WERI-Rb-1 (cell line): ENCODE measurements around the gene SEZ6L.
A peak's percentile ranks its signal among the peaks of the same experiment; 100 is the strongest.

ENCODE experiments used
- DNase-seq: peaks from one replicate; pipeline ENCODE4 v3.0.0-alpha.2; 2020
- H3K27ac ChIP-seq: fragments of 250-450 bp; sonication (Bioruptor Pico); 2 replicates; pipeline ENCODE4 v1.5.1; 2020; ENCODE audit warnings: mild to moderate bottlenecking, moderate library complexity
- H3K27me3 ChIP-seq: fragments of 250-450 bp; sonication (Bioruptor Pico); 2 replicates; pipeline ENCODE4 v1.5.1; 2021; ENCODE audit warnings: mild to moderate bottlenecking, low read depth, moderate library complexity; ENCODE audit not compliant: insufficient read depth, severe bottlenecking
- H3K36me3 ChIP-seq: fragments of 250-450 bp; sonication (Bioruptor Pico); 2 replicates; pipeline ENCODE4 v1.5.1; 2020; ENCODE audit warnings: mild to moderate bottlenecking, moderate library complexity
- H3K4me3 ChIP-seq: 2 replicates; pipeline ENCODE4 v1.5.1; 2011; ENCODE audit warnings: low read depth, mild to moderate bottlenecking, control low read depth, low read length
- H3K9me3 ChIP-seq: fragments of 250-450 bp; sonication (Bioruptor Pico); 2 replicates; pipeline ENCODE4 v1.5.1; 2021; ENCODE audit warnings: mild to moderate bottlenecking, moderate library complexity; ENCODE audit not compliant: severe bottlenecking
- TF ChIP-seq, protein P1 (sequence below): IDR thresholded peaks from 2 replicates; pipeline ENCODE4 v1.5.1; 2011; ENCODE audit warnings: low read depth, mild to moderate bottlenecking, control low read depth, inconsistent platforms, low read length

The SEZ6L gene

DNA sequence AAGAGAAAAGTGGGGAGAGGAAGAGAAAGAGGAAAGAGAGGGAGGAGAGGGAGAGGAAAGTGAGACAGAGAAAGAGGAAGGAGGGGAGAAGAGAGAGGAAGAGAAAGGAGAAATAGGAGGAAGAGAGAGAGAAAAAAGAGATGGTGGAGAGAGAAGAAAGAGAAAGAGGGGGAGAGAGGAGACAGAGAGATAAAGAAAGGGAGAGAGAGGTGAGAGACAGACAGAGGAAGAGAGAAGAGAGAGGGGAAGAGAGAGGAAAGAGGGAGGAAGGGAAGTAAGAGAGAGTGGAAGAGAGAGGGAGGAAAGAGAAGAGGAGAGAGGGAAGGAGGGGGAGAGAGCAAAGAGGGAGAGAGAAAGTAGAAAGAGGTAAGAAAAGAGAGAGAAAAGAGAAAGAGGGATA lies 9.4 kb upstream of the SEZ6L start:
- Histone ChIP-seq H3K36me3 (no peaks in the 10 kb centered on the region), H3K27me3 (peaks cover 7% of the 10 kb centered on the region), H3K27ac (no peak overlapping the region), H3K9me3 (no peaks in the 10 kb centered on the region), H3K4me3 (no peak overlapping the region)
- no peak for DNase-seq
- TF ChIP-seq, protein P1, sequence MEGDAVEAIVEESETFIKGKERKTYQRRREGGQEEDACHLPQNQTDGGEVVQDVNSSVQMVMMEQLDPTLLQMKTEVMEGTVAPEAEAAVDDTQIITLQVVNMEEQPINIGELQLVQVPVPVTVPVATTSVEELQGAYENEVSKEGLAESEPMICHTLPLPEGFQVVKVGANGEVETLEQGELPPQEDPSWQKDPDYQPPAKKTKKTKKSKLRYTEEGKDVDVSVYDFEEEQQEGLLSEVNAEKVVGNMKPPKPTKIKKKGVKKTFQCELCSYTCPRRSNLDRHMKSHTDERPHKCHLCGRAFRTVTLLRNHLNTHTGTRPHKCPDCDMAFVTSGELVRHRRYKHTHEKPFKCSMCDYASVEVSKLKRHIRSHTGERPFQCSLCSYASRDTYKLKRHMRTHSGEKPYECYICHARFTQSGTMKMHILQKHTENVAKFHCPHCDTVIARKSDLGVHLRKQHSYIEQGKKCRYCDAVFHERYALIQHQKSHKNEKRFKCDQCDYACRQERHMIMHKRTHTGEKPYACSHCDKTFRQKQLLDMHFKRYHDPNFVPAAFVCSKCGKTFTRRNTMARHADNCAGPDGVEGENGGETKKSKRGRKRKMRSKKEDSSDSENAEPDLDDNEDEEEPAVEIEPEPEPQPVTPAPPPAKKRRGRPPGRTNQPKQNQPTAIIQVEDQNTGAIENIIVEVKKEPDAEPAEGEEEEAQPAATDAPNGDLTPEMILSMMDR = no peak

DNA sequence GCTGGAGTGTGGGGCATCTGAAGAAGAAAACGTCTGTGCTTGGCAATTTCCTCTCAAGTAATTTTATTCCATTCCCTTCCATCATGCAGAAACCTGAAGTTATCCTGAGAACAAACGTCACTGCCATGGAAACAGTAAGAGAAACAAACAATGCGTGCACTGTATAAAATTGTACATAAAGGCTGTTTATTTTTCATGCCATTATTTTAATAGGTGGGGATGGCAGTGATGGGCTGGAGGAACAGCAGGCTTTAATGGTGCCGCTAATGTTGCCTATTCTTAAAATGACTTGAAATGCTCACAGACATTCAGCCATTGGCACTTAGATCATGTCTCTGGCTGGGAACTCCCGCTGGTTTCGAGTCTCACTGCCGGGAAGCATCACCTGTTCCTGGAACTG lies 7.5 kb upstream of the SEZ6L start:
- Histone ChIP-seq H3K4me3 (no peak overlapping the region), H3K36me3 (no peaks in the 10 kb centered on the region), H3K9me3 (no peaks in the 10 kb centered on the region), H3K27me3 (peaks cover 7% of the 10 kb centered on the region), H3K27ac (no peak overlapping the region)
- DNase-seq = no peak
- TF ChIP-seq, protein P1 = no peak

DNA sequence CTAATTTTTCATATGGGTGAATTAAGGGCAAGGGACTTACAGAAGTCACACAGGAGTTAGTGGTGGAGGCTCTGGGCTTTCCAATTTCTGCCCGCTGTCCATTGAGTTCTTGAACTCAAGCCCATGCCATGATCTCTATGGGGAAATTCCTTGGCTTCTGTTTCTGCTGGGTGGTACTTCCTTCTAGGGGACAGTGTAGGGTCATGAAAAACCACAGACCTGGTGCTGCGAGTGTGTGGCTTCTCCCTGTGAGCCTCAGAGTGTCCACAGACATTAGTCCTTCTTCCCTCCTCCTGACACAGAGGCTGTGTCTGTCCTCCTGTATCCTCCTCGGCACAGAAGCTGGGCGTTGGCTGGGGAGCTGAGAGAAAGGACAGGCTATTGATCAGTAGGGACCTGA lies 6.3 kb upstream of the SEZ6L start:
- Histone ChIP-seq H3K27me3 (peaks cover 7% of the 10 kb centered on the region), H3K4me3 (no peak overlapping the region), H3K9me3 (no peaks in the 10 kb centered on the region), H3K27ac (no peak overlapping the region), H3K36me3 (no peaks in the 10 kb centered on the region)
- no peak for DNase-seq
- TF ChIP-seq, protein P1 = no peak

DNA sequence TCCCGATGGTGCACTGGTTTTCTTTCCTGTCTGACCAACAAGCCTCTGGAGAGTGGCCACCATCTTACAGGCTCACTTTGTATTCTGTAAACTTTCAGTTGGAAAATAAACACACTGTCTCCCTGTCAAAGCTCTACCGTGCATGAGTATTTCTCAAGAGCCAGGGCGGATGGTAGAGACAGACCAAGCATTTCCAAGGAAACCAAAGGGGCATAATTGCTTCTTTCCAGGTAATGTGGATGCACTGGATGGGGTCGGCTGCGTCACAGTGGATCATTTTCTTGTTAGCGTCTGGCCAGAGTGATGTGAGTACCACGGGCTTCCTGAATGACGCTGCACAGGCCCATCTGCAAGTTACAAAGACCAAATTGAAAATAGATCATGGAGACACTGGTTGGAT lies 5.1 kb upstream of the SEZ6L start:
- H3K9me3 ChIP-seq = no peaks in the 10 kb centered on the region
- no peak overlapping the region for H3K27ac ChIP-seq
- no peak for DNase-seq
- H3K4me3 ChIP-seq = no peak overlapping the region
- peaks cover 7% of the 10 kb centered on the region for H3K27me3 ChIP-seq
- TF ChIP-seq, protein P1 = no peak
- no peaks in the 10 kb centered on the region for H3K36me3 ChIP-seq

DNA sequence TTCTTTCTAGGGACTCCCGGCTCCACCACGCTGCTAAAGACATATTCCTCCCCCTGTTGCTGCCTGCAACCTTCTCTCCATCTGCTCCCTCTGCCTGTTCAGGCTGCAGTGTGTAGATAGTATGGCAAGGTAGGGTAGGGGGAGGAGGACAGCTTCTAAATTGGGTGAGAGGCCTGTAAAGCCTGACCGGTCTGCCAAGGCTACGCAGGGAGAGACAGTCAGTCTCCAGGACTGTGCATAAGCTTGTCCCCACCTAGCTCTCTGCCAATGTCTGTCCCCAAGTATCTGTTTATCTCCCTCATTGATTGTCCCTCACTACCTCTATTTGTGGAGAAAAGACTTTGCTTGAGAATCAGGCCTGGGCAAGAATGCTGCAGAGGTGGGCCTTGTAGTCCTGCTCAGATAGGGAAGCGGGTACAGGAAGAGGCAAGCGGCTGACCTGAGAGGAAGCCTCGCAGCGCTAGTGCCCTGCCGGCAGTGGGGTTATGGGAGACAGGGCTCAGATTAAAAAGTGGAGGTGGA lies 871 bp upstream of the SEZ6L start:
- no peaks in the 10 kb centered on the region for H3K36me3 ChIP-seq
- TF ChIP-seq, protein P1 = no peak
- H3K9me3 ChIP-seq = no peaks in the 10 kb centered on the region
- H3K27ac ChIP-seq = peak overlapping the region; percentile 25; the same call in 1 of the 2 replicates
- DNase-seq = peak; percentile 28
- H3K27me3 ChIP-seq = peaks cover 8% of the 10 kb centered on the region
- peak overlapping the region; percentile 79 for H3K4me3 ChIP-seq

DNA sequence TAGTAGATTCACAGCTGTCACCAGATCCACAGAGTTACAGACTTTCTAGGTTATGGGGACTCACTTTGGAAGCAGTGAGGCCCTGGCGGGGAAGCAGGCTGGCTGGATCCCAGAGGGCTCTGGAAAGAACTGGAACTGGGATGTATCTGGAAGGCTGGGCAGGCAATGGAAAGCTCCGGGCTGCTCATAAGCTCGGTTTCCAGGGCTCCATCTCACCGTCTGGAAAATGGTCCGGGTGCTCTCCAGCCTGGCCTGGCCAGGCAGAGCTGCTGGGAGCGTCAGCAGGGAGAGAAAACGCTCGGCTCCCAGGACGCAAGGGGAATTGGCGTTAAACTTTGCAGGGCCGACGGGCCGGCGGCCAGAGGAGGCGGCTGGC lies 335 bp upstream of the SEZ6L start:
- H3K36me3 ChIP-seq = no peaks in the 10 kb centered on the region
- H3K27me3 ChIP-seq = peaks cover 8% of the 10 kb centered on the region
- peak; percentile 17 for DNase-seq
- TF ChIP-seq, protein P1 = no peak
- no peaks in the 10 kb centered on the region for H3K9me3 ChIP-seq
- H3K27ac ChIP-seq = no peak overlapping the region; the same call in 1 of the 2 replicates
- H3K4me3 ChIP-seq = peak overlapping the region; percentile 79
